GM19397 (cell line): Measurements from ENCODE around the gene USH1C.

Experiments used
- ATAC-seq: cut with Tn5 transposase; IDR thresholded peaks from one replicate; pipeline ENCODE4 v1.9.1; 2021; ENCODE audit warnings: mild to moderate bottlenecking, moderate library complexity; ENCODE audit not compliant: unreplicated experiment

Gene USH1C

GRCh38 chr11:17544181-17544622 lies at the start of gene USH1C:
Gene USH1C, minus strand, starts transcription at chr11:17544416. Its CDS starts 109 bp downstream, at chr11:17544307.
- ATAC-seq = no peak

DNA sequence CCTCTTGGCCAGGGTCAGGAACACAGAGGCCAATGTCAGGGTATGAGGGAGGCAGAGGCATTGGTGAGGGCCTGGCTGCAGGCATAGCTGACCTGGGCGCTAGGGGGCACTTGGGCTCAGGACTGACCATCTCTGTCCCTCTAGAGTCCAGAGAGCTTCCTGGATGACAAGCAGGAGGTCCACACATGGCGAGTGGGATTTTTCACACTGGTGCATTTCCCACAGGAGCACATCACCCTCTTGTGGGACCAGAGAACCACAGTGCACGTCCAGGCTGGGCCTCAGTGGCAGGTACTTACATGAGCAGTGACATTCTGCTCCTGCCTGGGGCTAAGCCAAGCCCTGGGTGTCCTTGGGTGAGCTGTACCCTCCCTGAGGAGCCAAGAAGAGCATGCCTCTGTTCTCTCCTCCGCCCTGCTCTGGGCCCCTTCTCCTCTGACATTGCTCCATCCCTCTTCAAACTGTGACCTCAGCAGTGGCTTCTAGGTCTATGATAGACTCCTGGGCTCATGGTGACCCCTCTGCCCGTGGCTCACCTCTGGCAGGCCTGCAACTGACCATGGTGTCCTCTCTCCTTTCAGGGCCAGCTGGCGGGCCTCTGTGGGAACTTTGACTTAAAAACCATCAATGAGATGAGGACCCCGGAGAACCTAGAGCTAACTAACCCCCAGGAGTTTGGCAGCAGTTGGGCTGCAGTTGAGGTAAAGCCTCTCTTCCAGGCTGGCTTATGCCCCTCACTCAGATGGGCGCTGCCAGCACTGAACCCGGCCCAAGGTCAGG lies 49.4 kb upstream of the USH1C start:
- no peak for ATAC-seq

- no peak for ATAC-seq
Observed at GRCh38 chr11:17591293-17591692, 47.1 kb upstream of the USH1C start.

GRCh38 chr11:17590463-17590862 lies 46.2 kb upstream of the USH1C start:
- ATAC-seq = no peak

GRCh38 chr11:17588721-17589120 lies 44.5 kb upstream of the USH1C start:
- no peak for ATAC-seq

DNA sequence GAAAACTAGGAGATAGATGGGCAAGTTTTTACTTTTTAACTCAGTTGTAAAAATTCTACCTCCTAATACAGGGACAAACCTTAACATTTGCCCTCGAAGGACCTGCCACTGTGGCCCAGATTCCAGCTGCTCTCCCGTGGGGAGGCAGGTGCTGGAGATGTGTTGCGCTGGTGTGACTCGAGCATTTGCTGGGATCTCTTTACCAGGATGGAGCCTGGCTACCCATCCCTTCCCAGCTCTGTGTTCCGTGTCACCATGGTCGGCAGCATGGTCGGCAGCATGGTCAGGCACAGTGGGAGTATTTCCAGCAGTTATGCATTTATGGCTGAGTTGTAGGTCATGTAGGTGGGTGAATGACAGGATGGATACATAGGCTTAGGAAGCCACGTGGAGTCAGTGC lies 44.0 kb upstream of the USH1C start:
- ATAC-seq = no peak

DNA sequence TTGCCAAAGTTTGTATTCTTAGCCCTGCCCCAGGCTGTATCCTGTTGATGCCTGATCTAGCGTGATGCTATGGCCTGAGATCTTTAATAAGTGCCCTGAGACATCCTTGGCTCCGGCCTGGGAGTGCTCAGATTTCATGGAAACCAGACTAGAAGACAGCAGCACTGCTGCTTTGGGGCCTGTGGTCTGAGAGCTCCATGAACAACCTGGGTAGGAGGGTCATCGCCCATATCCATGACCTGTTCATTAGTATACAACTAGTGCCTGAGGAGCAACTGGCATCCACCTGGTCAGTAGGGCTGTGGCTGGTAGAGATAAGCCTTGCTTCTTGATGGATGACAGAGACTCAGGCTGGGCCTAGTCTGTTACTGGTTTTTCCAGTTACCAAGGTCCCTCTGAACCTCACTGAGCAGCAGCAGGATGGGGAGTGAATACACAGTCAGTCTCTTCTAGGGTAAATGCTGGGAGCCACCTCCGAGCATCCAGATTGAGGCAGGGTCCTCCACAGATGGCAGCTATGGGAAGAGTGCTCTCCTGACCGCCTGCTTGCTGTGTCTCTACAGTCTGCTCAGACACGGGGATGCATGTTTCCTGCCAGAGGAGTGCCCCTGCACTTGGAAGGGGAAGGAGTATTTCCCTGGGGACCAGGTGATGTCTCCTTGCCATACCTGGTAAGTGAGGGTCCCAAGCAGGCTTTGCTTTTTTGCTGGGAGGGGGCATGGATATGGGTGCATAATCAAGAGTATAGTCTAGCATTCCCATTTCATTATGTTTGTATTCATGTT lies 41.9 kb upstream of the USH1C start:
- ATAC-seq = no peak

- no peak for ATAC-seq
Observed at GRCh38 chr11:17581732-17582053, 37.5 kb upstream of the USH1C start.

DNA sequence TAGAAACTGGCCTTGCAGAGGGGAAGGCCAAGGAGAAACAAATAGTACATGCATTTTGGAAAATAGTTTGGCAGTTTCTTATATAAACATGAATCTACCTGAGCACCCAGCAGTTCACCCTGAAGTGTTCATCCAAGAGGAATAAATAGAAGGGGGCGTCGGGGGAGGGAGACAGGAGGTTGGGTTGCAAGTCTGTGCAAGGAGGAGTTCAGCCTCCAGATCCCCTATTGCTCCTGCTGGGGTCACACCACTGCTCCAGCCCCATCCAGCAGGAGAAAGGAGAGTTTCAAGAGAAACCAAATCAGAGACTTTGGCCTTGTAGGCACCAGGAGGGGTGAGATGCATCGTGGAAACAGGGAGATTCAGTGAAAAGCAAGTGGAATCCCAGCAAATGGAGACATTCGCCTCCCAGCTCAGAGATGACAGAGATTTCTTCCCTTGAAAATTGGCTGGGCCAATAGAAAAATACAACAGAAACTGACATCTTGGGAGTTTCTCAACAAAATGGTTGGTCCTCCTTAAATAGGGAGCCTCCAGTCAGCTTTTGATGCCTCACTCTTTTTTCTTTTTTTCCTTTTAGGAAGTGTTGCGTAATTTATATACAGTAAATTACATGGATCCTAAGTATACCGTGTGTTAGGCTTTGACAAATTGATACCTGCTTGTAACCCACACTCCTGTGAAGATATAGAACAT lies 37.0 kb upstream of the USH1C start:
- ATAC-seq = no peak

GRCh38 chr11:17580271-17580670 lies 36.1 kb upstream of the USH1C start:
- ATAC-seq = no peak

DNA sequence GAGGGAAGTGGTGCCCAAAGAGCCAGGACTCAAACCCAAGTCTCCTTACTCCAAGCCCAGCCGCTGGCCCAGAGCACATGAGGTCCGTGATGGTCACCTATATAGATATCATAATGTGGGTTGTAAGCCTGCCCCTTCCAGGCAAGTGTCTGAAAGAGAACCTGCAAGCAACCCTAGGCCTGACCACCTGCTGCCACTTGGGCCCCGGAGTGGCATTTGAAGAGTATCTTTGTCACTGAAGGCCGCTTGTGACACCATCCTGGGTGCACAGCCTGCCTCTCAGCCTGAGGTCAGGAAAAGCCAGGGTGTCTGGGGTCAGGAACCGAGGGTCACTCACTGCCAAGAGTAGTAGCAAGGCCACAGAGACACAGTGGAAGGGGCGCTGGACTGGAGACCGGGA lies 35.2 kb upstream of the USH1C start:
- no peak for ATAC-seq

- no peak for ATAC-seq
Observed at GRCh38 chr11:17578958-17579357, 34.7 kb upstream of the USH1C start.

DNA sequence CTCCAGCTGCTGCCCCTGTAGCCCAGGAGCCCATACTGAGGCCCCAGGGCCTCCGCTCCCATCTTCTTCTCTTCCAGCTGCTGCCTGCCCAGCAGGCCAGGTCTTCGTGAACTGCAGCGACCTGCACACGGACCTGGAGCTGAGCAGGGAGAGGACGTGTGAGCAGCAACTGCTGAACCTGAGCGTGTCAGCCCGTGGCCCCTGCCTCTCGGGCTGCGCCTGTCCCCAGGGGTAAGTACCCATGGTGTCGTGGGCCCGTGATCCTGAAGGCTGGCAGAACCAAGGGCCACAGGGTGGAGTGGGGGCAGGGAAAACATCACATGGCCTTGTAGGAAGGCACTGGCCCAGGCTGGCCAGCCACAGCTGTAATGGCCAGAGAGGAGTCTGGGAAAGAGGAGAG lies 34.1 kb upstream of the USH1C start:
- no peak for ATAC-seq

DNA sequence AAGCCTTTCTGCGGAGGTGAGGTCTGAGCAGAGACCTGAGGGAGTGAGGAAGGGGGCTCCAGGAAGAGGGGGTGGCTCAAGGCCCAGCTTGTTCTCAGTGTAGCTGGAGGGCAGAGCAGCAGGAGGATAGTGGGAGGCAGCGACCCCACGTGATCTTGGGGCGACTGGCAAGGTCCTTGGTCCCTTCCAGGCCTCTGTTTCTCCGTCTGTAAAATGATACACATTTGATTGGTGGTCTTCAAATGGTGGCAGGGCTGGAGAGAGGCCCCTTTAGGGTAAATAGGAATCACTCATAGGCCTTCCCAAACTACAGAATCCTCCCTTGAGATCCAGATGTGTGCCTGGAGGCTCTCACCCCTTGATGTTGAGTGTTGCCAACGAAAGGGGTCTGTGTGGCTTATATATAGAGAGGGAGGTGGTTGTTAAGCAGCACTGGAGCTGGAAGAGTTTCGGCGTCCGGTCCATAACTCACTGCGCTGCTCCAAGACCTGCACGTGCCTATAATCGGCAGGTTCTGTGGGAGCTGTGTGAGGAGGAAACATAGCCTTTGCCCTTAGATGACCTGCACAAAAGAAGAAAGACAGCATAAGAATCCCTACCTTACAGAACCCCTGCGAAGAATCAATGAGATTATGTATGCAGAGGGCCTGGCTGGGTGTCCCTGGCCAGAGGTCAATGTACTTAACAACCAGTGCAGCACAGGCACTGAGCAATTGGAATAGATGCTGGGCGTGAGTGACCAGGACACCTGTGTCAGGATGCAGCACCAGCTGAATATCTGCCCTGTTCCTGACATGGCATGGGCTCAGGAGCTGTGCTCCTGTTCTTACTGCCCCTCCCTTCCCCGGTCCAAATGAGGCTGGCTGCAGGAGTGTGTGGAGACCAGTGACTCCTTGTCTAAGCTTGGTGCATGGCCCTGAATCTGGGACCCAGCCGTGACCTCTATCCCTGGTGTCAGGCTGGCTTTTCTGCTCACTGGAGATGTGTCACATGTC lies 31.5 kb upstream of the USH1C start:
- no peak for ATAC-seq

GRCh38 chr11:17574141-17575091 lies 30.2 kb upstream of the USH1C start:
- ATAC-seq = no peak

DNA sequence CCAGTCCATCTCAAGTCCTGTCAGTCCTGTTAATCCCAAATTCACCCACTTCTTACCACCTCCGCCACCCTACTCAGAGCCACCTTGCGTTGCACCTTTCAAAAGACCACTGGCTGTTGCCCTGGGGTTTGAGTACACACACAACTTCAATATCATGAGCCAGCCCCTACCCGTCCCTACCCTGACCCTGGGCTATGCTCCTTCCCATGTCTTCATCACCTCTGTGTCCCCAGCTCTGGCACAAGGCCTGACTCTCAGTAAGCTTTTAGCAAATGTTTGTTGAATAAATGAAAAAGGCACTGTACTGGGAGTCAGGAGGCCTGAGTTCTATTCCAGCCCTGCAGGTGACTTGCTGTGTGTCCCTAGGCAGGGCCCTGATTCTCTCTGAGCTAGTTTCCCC lies 29.3 kb upstream of the USH1C start:
- no peak for ATAC-seq

DNA sequence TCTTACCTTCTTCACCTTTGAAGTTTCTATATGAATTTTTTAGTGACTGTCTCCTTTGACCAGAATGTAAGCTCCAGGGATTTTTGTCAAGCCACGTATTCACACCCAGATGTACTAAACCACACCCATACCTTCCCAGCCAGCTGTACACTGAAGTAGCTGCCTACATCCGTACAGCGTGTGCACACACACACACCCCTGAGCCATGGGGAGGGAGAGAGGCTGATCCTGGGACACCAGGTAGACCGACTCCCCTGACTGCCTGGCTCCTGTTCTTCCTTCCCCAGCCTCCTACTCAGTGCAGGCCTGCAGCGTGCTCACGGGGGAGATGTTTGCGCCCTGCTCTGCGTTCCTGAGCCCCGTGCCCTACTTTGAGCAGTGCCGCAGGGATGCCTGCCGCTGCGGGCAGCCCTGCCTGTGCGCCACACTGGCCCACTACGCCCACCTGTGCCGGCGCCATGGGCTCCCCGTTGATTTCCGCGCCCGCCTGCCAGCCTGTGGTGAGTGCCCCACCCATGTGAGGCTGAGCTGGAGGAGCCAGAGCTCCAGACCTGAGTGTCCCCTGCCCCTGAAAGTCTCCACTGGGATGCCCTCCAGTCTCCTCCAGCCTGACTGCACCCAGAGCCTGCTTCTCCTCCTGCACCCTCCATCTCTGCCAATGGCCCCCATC lies 28.7 kb upstream of the USH1C start:
- ATAC-seq = no peak

GRCh38 chr11:17572359-17572690 lies 28.1 kb upstream of the USH1C start:
- no peak for ATAC-seq
